Kidney tubule cell (primary cell): Measurements from ENCODE around the gene SH3D19.
A peak's percentile ranks its signal among the peaks of the same experiment; 100 is the strongest.

Experiments used
- DNase-seq: peaks from one replicate; pipeline ENCODE4 v3.0.0-alpha.2; 2018; ENCODE audit warnings: low spot score

Gene SH3D19

DNA sequence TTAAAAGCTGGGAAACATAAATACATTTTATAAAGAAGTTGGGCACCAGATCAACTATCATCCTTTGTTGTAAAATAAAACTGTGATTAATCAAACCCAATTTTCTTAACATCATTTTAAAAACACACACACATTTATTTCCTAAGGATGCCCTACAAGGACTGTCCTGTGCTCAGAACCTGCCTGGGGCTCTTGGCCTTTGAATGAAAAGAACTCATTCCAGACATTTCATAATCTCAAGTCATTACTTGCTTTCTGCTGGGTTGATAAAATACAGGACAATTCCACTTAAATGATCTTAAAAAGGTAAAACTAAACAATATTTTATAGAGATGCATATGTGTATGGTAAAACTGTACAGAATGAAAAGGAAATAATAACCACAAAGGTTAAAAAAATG is 2.8 kb downstream of the SH3D19 start:
- peak; percentile 11 for DNase-seq

DNA sequence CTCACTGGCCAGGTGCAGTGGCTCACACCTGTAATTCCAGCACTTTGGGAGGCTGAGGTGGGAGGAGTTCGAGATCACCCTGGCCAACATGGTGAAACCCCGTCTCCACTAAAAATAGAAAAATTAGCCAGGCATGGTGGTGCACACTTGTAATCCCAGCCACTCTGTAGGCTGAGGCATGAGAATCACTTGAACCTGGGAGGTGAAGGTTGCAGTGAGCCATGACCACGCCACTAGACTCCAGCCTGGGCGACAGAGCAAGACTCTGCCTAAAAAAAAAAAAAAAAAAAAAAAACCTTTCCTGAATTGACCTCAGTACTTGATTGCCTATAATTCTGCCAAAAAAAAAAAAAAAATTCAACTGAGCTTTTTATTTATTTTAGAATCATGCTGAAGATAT is 3.2 kb downstream of the SH3D19 start:
- peak; percentile 67 for DNase-seq

DNA sequence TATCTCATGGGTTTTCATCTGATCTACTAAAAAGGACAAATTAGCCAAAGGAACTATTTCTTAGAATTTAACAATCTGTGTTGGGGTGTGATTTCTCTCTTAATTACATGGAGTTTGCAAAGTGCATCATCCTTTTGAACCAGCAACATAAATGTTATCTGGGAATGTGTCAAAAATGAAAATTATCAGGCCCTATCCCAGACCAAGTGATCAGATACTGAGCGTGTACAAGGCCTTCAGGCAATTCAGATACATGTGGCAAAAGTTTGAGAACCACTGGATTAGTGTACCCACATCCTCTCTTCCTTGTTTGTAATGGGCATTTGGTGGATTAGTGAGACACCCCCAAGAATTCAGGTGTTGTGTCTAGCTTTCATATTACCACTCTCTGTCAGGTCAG is 3.8 kb downstream of the SH3D19 start:
- peak; percentile 2 for DNase-seq

DNA sequence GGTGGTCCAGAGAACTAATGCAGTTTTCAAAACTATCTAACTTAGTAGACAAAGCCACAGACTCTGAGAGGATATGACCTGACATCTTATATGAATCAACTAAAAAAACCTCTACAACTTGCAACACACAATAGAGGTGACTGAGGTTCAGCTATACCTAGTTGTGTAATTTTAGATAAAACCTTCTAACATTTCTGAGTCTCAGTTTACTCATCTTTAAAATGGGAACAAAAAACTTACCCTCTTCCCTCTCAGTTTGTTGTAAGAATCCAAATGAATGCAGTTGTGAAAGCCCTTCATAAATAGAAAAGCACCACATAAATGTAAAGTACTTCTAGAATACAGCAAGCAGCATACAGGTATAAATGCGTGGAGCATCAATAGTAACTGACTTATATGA is 5.9 kb downstream of the SH3D19 start:
- DNase-seq = no peak

DNA sequence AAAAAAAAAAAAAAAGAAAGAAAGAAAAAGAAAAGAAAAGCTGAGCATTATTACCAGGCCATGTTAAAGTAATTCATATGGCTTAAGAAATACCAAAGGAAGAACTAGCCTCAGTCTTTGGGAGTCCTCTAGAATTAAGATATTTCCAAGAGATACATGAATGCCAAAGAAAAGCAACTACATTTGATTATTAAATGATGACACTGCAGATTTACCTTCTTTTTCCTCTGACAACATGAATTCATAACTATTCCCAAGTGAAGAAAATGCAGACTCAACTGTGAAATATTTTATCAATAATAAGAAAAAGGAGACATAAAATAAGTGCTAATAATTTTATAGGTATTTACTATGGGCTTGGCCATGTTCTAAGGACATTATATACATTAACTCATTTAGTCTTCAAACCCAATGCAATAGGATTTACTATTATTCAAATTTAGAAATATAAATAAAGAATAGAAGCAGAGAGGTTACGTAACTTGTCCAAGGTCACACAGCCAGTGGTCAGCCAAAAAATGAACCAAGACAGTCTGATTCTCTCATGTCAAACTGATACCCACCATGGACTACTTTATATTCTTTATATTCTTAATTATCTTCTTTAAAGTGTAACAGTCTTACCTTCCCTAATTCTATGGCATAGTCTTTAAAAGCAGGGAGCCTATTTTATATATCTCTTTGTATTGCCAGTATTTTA is 6.9 kb downstream of the SH3D19 start:
- DNase-seq = no peak

DNA sequence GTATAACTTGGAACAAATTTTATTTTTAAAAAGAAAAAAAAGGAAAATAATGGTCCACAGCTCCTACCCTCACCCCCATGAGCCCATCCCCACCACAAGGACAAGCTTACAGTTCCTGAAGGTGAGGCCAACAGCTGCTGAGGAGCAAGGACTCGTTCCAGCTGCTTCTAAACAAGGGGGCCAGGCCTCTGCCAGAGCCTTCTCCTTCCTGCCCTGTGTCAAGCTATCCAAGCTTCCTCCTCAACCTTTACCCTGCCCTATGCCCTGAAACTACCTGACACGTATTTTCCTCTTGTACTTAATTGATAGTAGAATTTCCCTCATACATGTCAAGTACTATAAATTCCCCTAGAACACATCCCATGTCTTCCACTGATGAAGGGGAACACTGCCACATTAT is 8.8 kb downstream of the SH3D19 start:
- DNase-seq = no peak

DNA sequence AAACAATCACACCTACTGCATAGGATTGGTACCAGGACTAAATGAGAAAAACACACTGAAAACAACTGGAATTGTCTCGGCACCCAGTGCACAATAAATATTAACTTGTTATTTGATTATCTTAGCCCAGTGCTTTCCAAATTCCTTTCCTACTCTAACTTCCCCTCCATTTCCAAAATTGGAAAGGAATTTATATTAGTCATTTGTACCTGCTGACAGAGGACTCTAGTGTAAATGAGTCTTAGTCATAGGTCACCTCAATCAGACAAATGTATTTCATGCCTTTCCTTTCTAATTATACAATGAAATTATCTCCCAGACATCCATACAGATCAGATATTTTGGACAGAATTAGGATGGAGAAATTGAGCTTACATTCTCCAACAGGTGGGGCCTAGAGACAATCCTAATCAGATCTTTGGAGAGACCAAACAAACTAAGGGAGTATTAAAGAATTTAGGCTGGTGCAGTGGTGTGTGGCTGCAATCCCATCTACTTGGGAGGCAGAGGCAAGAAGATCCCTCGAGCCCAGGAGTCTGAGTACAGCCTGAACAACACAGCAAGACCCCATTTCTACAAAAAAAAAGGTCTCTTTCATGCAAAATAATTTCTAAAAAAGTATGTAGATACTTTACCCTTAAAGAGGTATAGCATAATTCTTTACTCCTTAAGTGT is 10.1 kb downstream of the SH3D19 start:
- DNase-seq = peak; percentile 75

DNA sequence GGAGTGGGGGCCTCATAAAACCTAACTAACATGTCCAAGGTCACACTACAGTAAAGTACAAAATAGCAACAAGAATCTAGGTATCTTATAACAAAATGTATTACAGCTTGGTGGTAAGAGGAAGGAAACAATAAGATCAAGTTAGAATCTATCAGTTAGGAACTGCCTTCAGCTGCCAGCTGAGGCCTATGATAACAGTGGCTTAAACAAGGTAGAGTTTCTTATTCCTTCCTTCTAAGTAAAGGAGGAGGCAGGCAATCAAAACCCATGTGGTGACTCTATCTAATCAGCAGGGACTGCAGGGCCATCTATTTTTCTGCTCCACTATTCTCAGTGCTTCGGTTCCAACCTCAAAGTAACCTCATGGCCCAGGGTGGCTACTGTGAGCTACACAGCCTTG is 10.9 kb downstream of the SH3D19 start:
- peak; percentile 4 for DNase-seq

DNA sequence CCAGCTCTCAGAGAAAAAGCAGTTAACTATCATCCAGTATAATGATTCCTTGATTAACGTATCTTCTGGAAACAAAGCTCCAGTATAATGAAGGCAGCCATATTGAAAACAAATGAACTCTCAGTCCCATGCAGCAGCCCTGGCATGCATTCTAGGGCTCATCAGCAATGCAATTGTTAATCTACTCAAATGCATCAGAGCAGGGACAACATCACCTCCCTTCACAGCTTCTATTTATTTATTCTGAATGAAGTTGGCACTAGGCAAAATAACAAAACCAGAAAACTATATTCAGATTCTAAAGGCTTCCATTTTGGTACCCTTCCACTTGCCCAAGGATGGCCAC is 11.4 kb downstream of the SH3D19 start:
- DNase-seq = no peak

DNA sequence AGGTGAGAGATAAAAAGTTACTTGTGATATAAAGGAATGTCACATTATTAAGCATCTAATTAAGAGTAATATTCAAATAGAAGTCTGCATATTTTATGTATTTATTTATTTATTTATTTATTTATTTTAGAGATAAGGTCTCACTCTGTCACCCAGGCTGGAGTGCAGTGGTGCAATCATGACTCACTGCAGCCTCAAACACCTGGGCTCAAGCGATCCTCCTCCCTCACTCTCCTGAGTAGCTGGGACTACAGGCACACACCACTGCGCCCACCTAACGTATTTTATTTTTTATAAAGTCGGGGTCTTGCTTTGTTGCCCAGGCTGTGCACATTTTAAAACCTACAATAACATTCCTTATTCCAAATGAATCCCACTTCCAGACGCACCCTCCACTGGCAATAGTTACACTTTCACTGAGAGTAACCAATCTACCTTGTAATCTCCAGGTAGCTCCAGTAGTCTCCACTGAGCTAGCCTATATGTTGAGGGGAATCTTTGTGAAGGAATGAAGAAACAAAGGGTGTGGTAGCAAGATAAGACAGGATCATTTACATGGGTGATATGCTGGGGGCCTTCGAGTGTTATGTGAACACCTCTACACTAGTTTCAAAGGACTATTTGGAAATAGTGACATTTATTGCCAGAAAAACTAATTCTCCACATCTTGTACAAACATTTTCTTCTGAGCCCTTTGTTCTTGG is 11.9 kb downstream of the SH3D19 start:
- DNase-seq = peak; percentile 24

DNA sequence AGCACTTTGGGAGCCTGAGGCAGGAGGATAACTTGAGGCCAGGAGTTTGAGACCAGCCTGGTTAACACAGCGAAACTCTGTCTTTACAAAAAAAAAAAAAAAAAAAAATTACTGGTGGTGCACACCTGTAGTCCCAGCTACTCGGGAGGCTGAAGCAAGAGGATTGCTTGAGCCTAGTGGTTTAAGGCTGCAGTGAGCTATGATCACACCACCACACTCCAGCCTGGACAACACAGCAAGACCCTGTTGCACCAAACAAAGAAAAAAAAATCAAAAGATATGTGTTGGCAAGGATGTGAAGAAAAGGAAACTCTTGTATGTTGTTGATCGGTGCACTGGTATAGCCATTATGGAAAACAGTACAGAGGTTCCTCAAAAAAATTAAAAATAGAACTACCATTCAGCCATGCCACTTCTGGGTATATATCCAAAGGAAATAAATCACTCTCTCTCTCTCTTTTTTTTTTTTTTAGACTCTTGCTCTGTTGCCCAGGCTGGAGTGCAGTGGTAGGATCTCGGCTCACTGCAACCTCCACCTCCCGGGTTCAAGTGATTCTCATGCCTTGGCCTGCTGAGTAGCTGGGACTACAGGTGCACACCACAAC is 15.2 kb downstream of the SH3D19 start:
- no peak for DNase-seq

DNA sequence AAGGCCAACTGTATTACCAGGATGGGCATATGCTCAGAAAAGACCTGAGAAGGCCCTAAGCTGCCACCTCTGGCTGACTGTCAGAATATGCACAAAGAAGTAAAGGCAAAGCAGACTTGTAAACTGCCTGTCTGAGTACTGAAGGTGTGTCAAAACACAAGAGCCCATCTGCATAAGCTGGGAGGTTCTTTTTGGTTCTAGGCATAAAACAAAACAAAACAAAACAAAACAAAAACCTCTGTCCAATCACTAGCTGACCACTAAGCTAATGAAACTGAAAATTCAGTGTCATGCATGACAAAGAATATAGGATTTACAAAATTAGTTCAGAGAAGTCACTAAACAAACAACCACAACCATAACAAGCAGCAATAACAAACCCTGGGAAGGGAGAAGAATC is 20.6 kb downstream of the SH3D19 start:
- no peak for DNase-seq

DNA sequence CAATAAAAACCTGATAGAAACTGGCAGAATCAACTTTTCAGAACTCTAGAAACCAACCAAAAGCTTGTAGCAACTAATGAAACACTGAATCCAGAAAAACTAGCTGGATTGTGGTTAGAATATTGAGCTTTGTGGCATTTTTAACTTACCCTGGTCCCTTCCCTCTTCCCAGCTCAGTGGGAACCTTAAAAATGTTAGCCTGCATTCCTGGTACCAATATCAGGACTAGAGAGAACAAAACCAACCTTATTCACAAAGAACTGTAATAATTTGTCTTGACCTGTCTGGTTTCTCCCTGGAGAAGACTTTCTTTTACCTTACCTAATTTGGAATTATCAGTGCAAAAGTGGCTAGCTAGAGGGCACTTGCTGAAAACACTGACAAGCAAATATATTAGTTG is 21.2 kb downstream of the SH3D19 start:
- DNase-seq = no peak

DNA sequence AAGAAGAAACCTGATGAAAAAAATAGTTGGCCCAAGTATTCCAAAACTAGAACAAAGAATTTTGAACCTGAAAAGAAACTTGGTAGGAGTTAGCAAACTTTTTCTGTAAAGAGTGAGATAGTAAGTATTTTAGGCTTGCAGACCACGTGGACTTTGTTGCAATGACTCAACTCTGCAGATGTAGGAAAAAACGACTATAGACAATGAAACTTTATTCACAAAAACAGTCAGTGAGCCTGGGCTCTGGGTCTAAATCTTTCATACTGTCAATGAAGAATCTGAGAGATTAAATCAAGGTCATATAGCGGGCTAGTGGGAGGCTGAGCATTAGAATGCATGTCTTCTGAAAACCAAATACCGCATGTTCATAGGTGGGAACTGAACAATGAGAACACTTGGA is 23.0 kb downstream of the SH3D19 start:
- no peak for DNase-seq

DNA sequence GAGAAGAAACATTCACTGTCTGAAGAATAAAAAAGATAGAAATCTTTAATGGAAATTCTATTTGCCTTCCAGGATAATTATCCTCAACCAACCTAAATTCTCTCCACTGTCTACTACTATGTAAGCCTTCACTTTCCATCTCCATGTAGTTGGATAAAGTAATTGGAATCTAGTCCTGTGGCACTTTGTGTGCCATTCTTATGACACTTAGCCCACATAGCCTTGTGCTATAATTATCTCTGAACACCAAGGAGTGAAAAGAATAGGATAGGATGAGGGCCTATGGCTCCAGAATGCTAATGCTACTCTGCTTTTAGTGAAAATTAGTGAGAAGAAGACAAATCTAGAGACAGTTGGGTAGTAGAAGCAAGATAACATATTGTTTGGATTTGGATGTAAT is 28.2 kb downstream of the SH3D19 start:
- no peak for DNase-seq

DNA sequence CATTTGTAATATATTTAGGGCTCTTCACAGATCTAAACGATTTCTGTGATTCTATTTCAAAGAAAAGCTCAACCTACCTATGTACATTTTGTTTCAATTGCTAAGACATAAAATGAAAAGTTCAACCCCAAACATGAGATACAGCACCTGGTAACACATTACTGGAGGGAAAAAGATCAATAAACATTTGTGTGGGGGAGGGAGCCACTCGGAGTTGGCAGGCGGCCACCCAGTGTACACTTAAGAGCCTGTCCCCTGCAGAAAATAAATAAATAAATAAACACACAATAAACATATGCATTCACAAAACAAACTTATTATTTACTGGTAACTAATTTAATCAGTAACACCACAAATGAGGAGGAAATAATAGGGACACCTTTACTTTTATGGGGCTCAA is 29.2 kb downstream of the SH3D19 start:
- no peak for DNase-seq

DNA sequence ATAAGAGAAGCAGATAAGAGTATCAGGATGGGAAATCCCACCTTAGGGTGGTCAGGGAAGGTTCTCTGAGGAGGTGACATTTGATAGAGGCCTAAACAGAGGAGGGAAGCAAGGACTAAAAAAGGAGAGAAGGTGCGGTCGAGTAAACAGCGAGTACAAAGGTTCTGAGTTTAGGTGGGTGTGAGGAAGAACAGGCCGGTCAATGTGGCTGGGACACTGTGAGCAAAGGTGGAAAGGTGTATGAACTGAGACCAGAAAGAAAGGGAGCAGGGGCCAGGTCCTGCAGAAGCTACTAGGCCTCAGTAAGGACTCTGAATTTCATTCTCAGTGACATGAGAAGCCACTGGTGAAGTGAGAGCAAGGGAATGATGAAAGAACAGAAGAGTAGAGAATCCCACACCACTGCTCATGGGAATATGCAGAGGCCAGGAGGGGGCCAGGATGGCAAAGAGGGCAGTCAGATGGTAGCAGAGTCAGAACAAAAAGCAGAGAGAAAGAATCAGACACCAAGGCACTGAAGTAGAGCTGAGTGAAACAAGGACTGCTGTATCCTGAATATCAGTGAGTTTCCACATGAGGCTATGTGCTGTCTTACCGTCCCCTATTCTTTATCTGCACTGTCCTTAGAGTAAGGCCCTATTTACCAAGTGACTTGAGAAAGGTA is 30.4 kb downstream of the SH3D19 start:
- no peak for DNase-seq

DNA sequence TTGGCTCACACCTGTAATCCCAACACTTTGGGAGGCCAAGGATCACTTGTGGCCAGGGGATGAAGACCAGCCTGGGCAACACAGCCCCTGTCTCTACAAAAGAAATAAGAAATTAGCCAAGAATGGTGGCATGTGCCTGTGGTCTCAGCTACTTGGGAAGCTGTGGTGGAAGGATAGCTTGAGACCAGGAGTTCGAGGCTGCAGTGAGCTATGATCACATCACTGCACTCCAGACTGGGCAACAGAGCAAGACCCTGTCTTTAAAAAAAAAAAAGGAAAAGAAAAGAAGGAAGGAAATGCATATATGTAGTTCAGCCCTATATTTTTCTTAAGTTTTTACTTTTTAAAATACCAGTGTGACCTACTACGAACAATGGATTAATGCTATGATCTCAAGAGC is 33.4 kb downstream of the SH3D19 start:
- no peak for DNase-seq

DNA sequence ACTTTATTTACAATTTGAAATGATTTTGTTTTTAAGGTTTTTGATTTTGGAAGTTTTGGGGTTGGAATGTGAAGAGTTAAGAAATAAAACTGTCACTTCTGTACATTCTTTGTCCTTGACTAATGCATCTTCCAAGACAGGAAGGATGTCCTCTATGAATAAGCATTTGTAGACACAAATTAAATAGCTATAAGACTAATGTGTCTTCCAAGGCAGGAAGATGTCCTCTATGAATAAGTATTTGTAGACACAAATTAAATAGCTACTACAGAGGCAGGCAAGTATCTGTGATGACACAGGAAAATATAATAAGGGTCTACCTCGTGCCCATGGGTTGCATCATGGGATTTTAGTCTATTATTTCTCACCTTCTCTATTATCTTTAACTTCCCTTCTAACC is 33.9 kb downstream of the SH3D19 start:
- DNase-seq = peak; percentile 46

DNA sequence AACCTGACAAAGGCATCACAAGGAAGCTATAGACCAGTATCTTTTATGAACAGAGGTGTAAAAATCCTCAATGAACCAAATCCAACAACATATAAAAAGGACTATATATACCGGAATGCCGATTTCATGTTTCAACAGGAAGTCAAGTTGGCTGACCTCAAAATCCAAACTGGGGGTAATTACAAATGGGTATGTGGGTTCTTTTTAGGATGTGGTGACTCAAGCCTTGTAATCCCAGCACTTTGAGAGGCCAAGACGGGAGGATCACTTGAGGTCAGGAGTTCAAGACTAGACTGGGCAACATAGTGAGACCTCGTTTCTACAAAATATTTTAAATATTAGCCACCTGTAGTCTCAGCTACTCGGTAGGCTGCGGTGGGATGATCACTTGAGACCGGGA is 38.0 kb downstream of the SH3D19 start:
- no peak for DNase-seq

DNA sequence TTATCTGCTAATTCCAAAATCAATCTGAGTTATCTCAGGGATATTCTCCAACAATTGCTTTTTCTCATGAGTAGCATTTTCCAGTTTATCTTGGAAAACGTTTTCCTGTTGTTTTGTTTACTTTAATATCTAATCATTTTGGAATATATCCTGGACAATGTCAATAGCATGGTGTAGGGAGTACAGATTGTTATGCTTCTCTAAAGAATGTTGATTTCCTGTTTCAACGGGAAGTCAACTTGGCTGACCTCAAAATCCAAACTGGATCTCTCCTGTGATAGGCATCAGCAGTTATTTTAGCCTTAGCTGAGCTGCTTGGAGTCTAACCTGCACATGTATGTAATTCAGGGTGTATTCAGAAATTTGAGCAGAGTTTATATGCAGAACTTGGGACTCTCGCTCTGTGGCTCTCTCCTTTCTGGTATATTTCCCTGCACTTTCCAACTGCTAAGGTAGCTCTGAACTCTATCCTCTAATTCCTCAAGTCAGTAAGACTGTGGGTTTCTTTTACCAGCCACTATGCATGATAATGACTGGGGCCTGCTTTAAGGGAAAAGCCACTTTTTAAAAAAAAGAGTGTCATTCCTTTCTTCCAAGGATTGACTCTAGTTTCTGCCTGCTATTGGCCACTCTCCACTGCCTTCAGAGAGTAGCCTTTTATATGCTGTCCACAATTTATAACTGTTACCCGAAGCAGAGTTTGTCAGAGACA is 40.7 kb downstream of the SH3D19 start:
- DNase-seq = no peak
